ENCODE data around the gene ABL1. TPM values are rescaled to one million over a fixed set of nuclear protein-coding genes. Genes with fewer than 3 reads are reported as not detected.

ABL1 gene
- total and polyA plus RNA-seq, 2 of the 13 experiments (the other 11 are each of a cell fraction or from before 2014, with no cell fraction given): 10.8 to 20.4 TPM

DNA sequence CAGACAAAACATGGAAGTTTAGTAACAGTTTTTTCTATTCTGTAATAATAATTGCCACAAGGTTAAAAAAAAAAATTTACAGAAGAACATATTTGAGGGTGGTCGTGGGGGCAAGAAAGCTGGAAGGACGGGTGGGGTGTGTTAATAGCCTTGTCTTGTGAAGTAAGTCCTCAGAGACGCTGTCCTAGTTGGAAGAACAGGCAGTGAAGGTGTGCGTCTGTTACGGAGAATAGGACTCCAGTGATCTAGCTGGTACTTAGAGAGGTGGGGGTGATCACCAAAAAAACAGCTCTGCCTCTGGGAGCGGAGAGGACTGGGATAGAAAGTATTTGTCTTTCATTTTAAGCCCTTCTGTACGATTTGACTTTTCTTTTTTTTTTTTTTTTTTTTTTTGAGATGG lies 17.7 kb downstream of the ABL1 start:
- intact Hi-C loops (cut with micrococcal nuclease; ENCODE audit: unreplicated experiment) (no loop called here), in situ Hi-C loops (cut with HindIII; ENCODE audit: extremely low pct_ligation_motif_present, low pct_unique_long_range_greater_than_20kb) (no loop called here)
- Histone ChIP-seq H3K4me2 (ENCODE audit: low read depth, low read length) (no peak overlapping the region), H3K9me3 (ENCODE audit: low read length) (no peaks in the 10 kb centered on the region), H4K20me1 (ENCODE audit: insufficient read depth, low read length) (no peaks in the 10 kb centered on the region), H3K36me3 (replicated peaks in 1 of 2; ENCODE audit: control insufficient read depth in 1 of 2, insufficient read depth in 2 of 2, low read length in 2 of 2) (peaks cover 12 to 53% of the 10 kb centered on the region in 2 experiments), H3K27ac (ENCODE audit: extremely low read length, insufficient read depth, low read length) (no peak overlapping the region), H3K27me3 (ENCODE audit: control insufficient read depth in 1 of 2, insufficient read depth in 2 of 2, low read length in 2 of 2) (no peaks in the 10 kb centered on the region), H3K4me3 (replicated peaks in 1 of 3; ENCODE audit: insufficient read depth in 1 of 3, low read depth in 2 of 3, low read length in 3 of 3) (no peak overlapping the region), H3K79me2 (ENCODE audit: insufficient read depth, low read length) (peaks cover 31% of the 10 kb centered on the region), H3K9ac (ENCODE audit: insufficient read depth, low read depth, low read length) (no peak overlapping the region), H2AFZ (ENCODE audit: low read length) (no peak overlapping the region), H3K4me1 (ENCODE audit: insufficient read depth, low read length) (peaks cover 2% of the 10 kb centered on the region)
- 98% methylated on average over 7 of the region's 7 CpGs for WGBS (ENCODE audit: low lambda C conversion rate)
- ATAC-seq (no peak), FAIRE-seq (no peak), DNase-seq (ENCODE audit: low spot score) (no peak)
- BruUV-seq (replicated peaks): no TSS peak
- ChIA-PET CTCF (ENCODE audit: low intra/inter-chr PET ratio, low total read pairs) (interaction anchor here (1.9 kb wide), 1 partner anchor 11 kb away, joined by 4 read pairs; no protein-coding TSS in a partner anchor), POLR2A (interaction anchor here (0.7 kb wide), 1 partner anchor 16 kb away, joined by 3 read pairs; no protein-coding TSS in a partner anchor)
- no peak for TF ChIP-seq CREB1 (IDR thresholded peaks at IDR 0.05)
- TF ChIP-seq CREB1 (CRISPR knock-in tag; IDR thresholded peaks at IDR 0.05): no peak
- TF ChIP-seq ZNF12 (CRISPR knock-in tag; IDR thresholded peaks at IDR 0.05): no peak
- TF ChIP-seq ZNF33B (CRISPR knock-in tag; IDR thresholded peaks at IDR 0.05): no peak
- TF ChIP-seq ZNF652 (CRISPR knock-in tag; IDR thresholded peaks at IDR 0.05; ENCODE audit: borderline replicate concordance, low read depth): no peak

DNA sequence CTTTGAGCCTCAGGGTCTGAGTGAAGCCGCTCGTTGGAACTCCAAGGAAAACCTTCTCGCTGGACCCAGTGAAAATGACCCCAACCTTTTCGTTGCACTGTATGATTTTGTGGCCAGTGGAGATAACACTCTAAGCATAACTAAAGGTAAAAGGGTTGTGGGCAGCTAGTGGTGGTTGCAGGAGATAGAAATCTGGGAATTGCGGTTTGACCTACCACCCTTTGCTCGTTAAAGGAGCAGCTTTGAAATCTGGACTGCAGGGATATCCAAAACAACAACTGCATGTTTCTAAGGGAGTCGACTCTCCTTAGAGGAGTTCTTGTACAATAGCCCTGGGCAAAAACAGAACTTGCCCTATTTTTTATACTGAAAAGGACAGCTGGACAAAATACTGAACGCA lies 19.0 kb downstream of the ABL1 start:
- no peaks in the 10 kb centered on the region for H3K27me3 ChIP-seq (ENCODE audit: control insufficient read depth in 1 of 2, insufficient read depth in 2 of 2, low read length in 2 of 2)
- H3K79me2 ChIP-seq (ENCODE audit: insufficient read depth, low read length): peaks cover 24% of the 10 kb centered on the region
- peaks cover 4% of the 10 kb centered on the region; the same call in 1 of the 2 replicates for H4K20me1 ChIP-seq (ENCODE audit: insufficient read depth, low read length)
- in situ Hi-C loops (cut with HindIII; ENCODE audit: extremely low pct_ligation_motif_present, low pct_unique_long_range_greater_than_20kb) (no loop called here), intact Hi-C loops (cut with micrococcal nuclease; ENCODE audit: unreplicated experiment) (no loop called here)
- ATAC-seq (no peak), FAIRE-seq (no peak), DNase-seq (ENCODE audit: low spot score) (no peak)
- 97% methylated on average over 8 of the region's 8 CpGs for WGBS (ENCODE audit: low lambda C conversion rate)
- H3K9ac ChIP-seq (ENCODE audit: insufficient read depth, low read depth, low read length): no peak overlapping the region
- H3K36me3 ChIP-seq (replicated peaks in 1 of 2; ENCODE audit: control insufficient read depth in 1 of 2, insufficient read depth in 2 of 2, low read length in 2 of 2): peaks cover 15 to 65% of the 10 kb centered on the region in 2 experiments
- no TSS peak for BruUV-seq (replicated peaks)
- H3K27ac ChIP-seq (ENCODE audit: extremely low read length, insufficient read depth, low read length): no peak overlapping the region
- CTCF ChIA-PET (ENCODE audit: low intra/inter-chr PET ratio, low total read pairs): no interaction called here
- no peaks in the 10 kb centered on the region for H3K4me1 ChIP-seq (ENCODE audit: insufficient read depth, low read length)
- TF ChIP-seq MTA3 (CRISPR knock-in tag; IDR thresholded peaks at IDR 0.05): no peak
- no peak for TF ChIP-seq ATAD3A (CRISPR knock-in tag; IDR thresholded peaks at IDR 0.05)
- H3K9me3 ChIP-seq (ENCODE audit: low read length): no peaks in the 10 kb centered on the region
- POLR2A ChIA-PET: no interaction called here
- H3K4me2 ChIP-seq (ENCODE audit: low read depth, low read length): no peak overlapping the region
- no peak overlapping the region for H3K4me3 ChIP-seq (replicated peaks in 1 of 3; ENCODE audit: insufficient read depth in 1 of 3, low read depth in 2 of 3, low read length in 3 of 3)
- H2AFZ ChIP-seq (ENCODE audit: low read length): no peak overlapping the region

All from HepG2 (cell line).